ENCODE data around the gene ISM2.

The ISM2 gene

GRCh38 chr14:77436042-77436441 is 62.6 kb downstream of the ISM2 start:
- H3K36me3 ChIP-seq (ENCODE audit: control insufficient read depth, insufficient read depth, low read length) = peaks cover 58% of the 10 kb centered on the region
- no peak overlapping the region for H3K27ac ChIP-seq (ENCODE audit: low read depth, low read length, severe bottlenecking)
- H3K4me1 ChIP-seq (ENCODE audit: control insufficient read depth, insufficient read depth, low read length, poor library complexity, severe bottlenecking) = no peaks in the 10 kb centered on the region
- H3K9me3 ChIP-seq (ENCODE audit: control insufficient read depth, low read length) = no peaks in the 10 kb centered on the region
- WGBS, 2 experiments (ENCODE audit: insufficient coverage in 2 of 2) = no CpG with 5 or more reads among the region's 3 CpGs
- H3K4me3 ChIP-seq (ENCODE audit: extremely low read depth, insufficient read depth, low read length, poor library complexity, severe bottlenecking) = no peak overlapping the region

- H3K9me3 ChIP-seq (ENCODE audit: control insufficient read depth, low read length) = no peaks in the 10 kb centered on the region
- H3K36me3 ChIP-seq (ENCODE audit: control insufficient read depth, insufficient read depth, low read length) = peaks cover 80% of the 10 kb centered on the region
- WGBS, 2 experiments (ENCODE audit: insufficient coverage in 2 of 2) = 100% methylated on average over 1 to 2 of the region's 3 CpGs
- no peaks in the 10 kb centered on the region for H3K4me1 ChIP-seq (ENCODE audit: control insufficient read depth, insufficient read depth, low read length, poor library complexity, severe bottlenecking)
- no peak overlapping the region for H3K4me3 ChIP-seq (ENCODE audit: extremely low read depth, insufficient read depth, low read length, poor library complexity, severe bottlenecking)
- H3K27ac ChIP-seq (ENCODE audit: low read depth, low read length, severe bottlenecking) = no peak overlapping the region
Measured at GRCh38 chr14:77426396-77426795, 72.2 kb downstream of the ISM2 start.

DNA sequence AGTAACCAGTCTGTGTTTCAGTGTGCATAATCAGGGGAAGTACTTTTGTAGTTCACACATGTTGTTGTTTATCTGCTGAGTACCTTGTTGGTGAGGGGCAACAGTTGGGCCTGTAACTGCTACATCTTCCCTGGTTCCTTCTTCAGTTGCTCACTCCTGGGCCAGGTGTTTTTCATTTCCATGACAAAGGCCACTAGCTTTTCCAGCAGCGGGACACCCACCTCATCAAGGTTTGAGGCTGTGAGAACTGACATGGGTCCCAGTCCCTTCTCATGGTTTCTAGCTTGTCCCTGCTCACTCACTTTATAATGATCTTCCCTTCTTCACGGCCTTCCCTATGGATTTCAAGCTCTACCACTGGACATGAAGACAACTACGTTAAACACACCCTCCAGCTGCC is 73.8 kb downstream of the ISM2 start:
- Histone ChIP-seq H3K36me3 (ENCODE audit: control insufficient read depth, insufficient read depth, low read length) (peaks cover 83% of the 10 kb centered on the region), H3K4me3 (ENCODE audit: extremely low read depth, insufficient read depth, low read length, poor library complexity, severe bottlenecking) (no peak overlapping the region), H3K27ac (ENCODE audit: low read depth, low read length, severe bottlenecking) (no peak overlapping the region), H3K4me1 (ENCODE audit: control insufficient read depth, insufficient read depth, low read length, poor library complexity, severe bottlenecking) (no peaks in the 10 kb centered on the region), H3K9me3 (ENCODE audit: control insufficient read depth, low read length) (peaks cover 4% of the 10 kb centered on the region)
- WGBS, 2 experiments (ENCODE audit: insufficient coverage in 2 of 2) = 89 to 90% methylated on average over 2 to 3 of the region's 3 CpGs

Measured in mesodermal cell (in vitro differentiated cells).